Cardiac muscle cell (in vitro differentiated cells and primary cell): ENCODE results near the gene MBD5. TPM values are rescaled to one million over a fixed set of nuclear protein-coding genes. Genes with fewer than 3 reads are reported as not detected.

ENCODE experiments used
- DNase-seq, 2 donors: peaks; one replicate each; pipeline versions ENCODE4 v3.0.0 to v3.0.0-alpha.2; 2010 to 2017; ENCODE audit warnings: low read depth in 1 of 2, low spot score in 1 of 2
- H3K27ac ChIP-seq: fragments of 200-600 bp; sonication (generic); 2 replicates; pipeline ENCODE4 v1.5.1; 2016
- H3K27me3 ChIP-seq: fragments of 200-600 bp; sonication (generic); 2 replicates; pipeline ENCODE4 v1.6.0; 2016; ENCODE audit warnings: control low read depth
- H3K36me3 ChIP-seq: fragments of 200-600 bp; sonication (generic); 2 replicates; pipeline ENCODE4 v1.5.1; 2016; ENCODE audit warnings: control low read depth
- H3K4me1 ChIP-seq: fragments of 200-600 bp; sonication (generic); 2 replicates; pipeline ENCODE4 v1.8.1; 2017; ENCODE audit warnings: low read depth, mild to moderate bottlenecking, mixed run types
- H3K4me3 ChIP-seq: fragments of 200-600 bp; sonication (generic); 2 replicates; pipeline ENCODE4 v1.5.1; 2016; ENCODE audit warnings: mild to moderate bottlenecking
- H3K9me3 ChIP-seq: fragments of 200-600 bp; sonication (generic); 2 replicates; pipeline ENCODE4 v1.5.1; 2017; ENCODE audit warnings: low read depth, mild to moderate bottlenecking, control low read depth
- CTCF ChIP-seq: IDR thresholded peaks from 2 replicates; pipeline ENCODE4 v1.5.1; 2012; ENCODE audit warnings: low read depth, mild to moderate bottlenecking, low read length
- polyA plus RNA-seq: library from polyadenylated mRNA; unstranded; fragments of >200 nt; fragmentation: Nextera tagmentation; extraction: Ambion mirVana; gene quantifications from 2 replicates; pipeline ENCODE4 v1.2.1, GENCODE V29; 2016
- total RNA-seq: library from RNA; depleted of rRNA; stranded (reverse); fragments of >200 nt; gene quantifications from 2 replicates; pipeline ENCODE4 v1.2.3, GENCODE V29; 2016

The MBD5 gene
- total and polyA plus RNA-seq, 2 experiments from 2014 or later = 44.5 to 45.6 TPM

GRCh38 chr2:148020111-148021058 is 506 bp upstream of the MBD5 start, which contains the start of gene ORC4:
TSS of gene ORC4 (minus strand) at chr2:148020737. CDS start at chr2:147975958, 44,779 bp downstream.
- peak; percentile 100 for DNase-seq
- H3K4me3 ChIP-seq = peak within 1 kb of the TSS; percentile 53
- H3K9me3 ChIP-seq = no peaks in the 10 kb centered on the region
- H3K27ac ChIP-seq = peak within 1 kb of the TSS; percentile 86
- H3K36me3 ChIP-seq = no peaks in the 10 kb centered on the region
- H3K4me1 ChIP-seq = peaks cover 34% of the 10 kb centered on the region
- H3K27me3 ChIP-seq = no peaks in the 10 kb centered on the region
- peak; percentile 49 for TF ChIP-seq CTCF

DNA sequence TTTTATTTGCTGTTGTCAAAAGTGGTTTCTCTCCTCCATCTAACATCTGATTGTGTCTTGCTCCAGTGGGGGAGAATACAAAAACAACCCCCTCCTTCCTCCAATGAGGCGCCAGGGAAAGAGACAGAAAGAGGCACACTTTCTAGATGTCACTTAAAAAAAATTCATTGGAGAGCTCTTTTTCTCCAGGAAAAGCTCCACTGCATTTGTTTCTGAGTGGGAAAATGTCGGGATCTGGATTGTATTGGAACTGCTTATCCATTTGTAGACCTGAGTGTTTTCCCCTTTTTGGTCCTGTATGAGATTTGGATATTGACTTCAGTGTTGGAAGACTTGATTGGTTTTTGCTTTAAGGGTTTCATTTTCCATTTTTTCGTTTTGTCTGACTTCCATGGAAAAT is 995 bp downstream of the MBD5 start:
- no peaks in the 10 kb centered on the region for H3K9me3 ChIP-seq
- H3K27ac ChIP-seq = peak overlapping the region; percentile 86
- TF ChIP-seq CTCF = no peak
- peak overlapping the region; percentile 53 for H3K4me3 ChIP-seq
- peak in 1 of 2 donors; percentile 11 for DNase-seq
- H3K27me3 ChIP-seq = no peaks in the 10 kb centered on the region
- H3K36me3 ChIP-seq = no peaks in the 10 kb centered on the region
- H3K4me1 ChIP-seq = peaks cover 34% of the 10 kb centered on the region

GRCh38 chr2:148022351-148022750 is 1.5 kb downstream of the MBD5 start:
- H3K36me3 ChIP-seq = no peaks in the 10 kb centered on the region
- H3K27ac ChIP-seq = peak overlapping the region; percentile 86
- peak overlapping the region; percentile 53 for H3K4me3 ChIP-seq

GRCh38 chr2:148022882-148023281 is 2.0 kb downstream of the MBD5 start:
- Histone ChIP-seq H3K4me1 (peaks cover 33% of the 10 kb centered on the region), H3K4me3 (peak overlapping the region; percentile 53), H3K27ac (no peak overlapping the region), H3K27me3 (no peaks in the 10 kb centered on the region), H3K36me3 (no peaks in the 10 kb centered on the region), H3K9me3 (no peaks in the 10 kb centered on the region)
- TF ChIP-seq CTCF = no peak
- no peak for DNase-seq

More at GRCh38 chr2:148022351-148022750, 1.5 kb downstream of the MBD5 start:
- Histone ChIP-seq H3K4me1 (peaks cover 34% of the 10 kb centered on the region), H3K27me3 (no peaks in the 10 kb centered on the region), H3K9me3 (no peaks in the 10 kb centered on the region)
- no peak for DNase-seq
- no peak for TF ChIP-seq CTCF

DNA sequence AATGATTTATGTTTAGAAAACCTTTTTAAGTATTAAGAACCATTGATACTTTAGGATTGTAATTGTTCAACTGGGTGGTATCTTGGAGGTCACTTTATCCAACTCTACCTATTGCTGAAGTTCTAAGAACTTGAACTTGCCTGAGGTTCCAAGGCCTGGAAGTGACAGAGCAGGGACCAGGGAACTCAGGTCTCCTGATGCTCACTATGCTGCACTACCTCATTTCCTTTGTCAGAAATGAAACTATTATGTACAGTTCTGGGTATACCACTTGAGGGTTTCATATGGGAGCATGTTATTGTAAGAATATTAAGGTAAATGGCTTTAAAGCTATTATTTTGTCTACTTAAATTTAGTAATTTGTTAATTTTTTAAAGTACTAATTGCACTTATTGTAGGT is 3.0 kb downstream of the MBD5 start:
- Histone ChIP-seq H3K36me3 (no peaks in the 10 kb centered on the region), H3K27ac (no peak overlapping the region), H3K4me3 (no peak overlapping the region), H3K27me3 (no peaks in the 10 kb centered on the region), H3K9me3 (no peaks in the 10 kb centered on the region), H3K4me1 (peaks cover 23% of the 10 kb centered on the region)
- TF ChIP-seq CTCF = no peak
- DNase-seq = no peak
